Skeletal muscle satellite cell (primary cell): ENCODE data around the gene TMEM19.
A peak's percentile ranks its signal among the peaks of the same experiment; 100 is the strongest.
"Not testable (repeated sequence)": the region's sequence is repeated elsewhere in the genome, so short reads cannot be mapped to it uniquely, and the experiment has no call there.

Experiments
- H3K27me3 ChIP-seq: 2 replicates; pipeline ENCODE4 v1.7.0; 2013; ENCODE audit warnings: low read length; ENCODE audit not compliant: control insufficient read depth, insufficient read depth
- H3K36me3 ChIP-seq: 2 replicates; pipeline ENCODE4 v1.7.0; 2013; ENCODE audit warnings: mild to moderate bottlenecking, control low read depth, low read length; ENCODE audit not compliant: insufficient read depth
- H3K4me1 ChIP-seq: 2 replicates; pipeline ENCODE4 v1.7.0; 2013; ENCODE audit warnings: low read length; ENCODE audit not compliant: control insufficient read depth, insufficient read depth
- H3K4me2 ChIP-seq: 2 replicates; pipeline ENCODE4 v1.7.0; 2013; ENCODE audit warnings: mild to moderate bottlenecking, low read length
- H3K4me3 ChIP-seq: 2 replicates; pipeline ENCODE4 v1.7.0; 2013; ENCODE audit warnings: low read length
- H3K9ac ChIP-seq: 2 replicates; pipeline ENCODE4 v1.7.0; 2013; ENCODE audit warnings: mild to moderate bottlenecking, low read depth, low read length, moderate library complexity
- H3K9me3 ChIP-seq: replicated peaks from 2 replicates; pipeline ENCODE4 v1.7.0; 2013; ENCODE audit warnings: mild to moderate bottlenecking, control low read depth, low read length

TMEM19 gene

DNA sequence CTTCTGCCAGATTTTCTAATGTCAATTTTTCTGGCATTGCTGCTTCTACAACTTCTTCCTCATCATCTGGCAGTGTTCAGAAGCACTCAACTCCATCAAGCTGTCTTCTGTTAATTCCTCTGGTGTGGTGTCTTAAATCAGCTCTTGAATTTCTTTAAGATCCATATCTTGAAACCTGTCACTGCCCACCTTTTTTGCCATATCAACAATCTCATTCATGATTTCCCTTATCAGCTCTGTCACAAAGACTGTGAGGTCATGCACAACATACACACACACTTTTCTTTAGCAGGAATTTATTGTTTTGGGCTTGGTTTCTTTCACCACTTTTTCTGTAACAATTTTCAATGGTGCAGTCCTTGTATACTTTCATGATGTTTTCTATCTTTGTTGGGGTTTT, 14.6 kb upstream of the TMEM19 start:
- no peak overlapping the region for H3K4me3 ChIP-seq
- H3K4me1 ChIP-seq: no peaks in the 10 kb centered on the region
- H3K9ac ChIP-seq: no peak overlapping the region
- H3K27me3 ChIP-seq: no peaks in the 10 kb centered on the region
- H3K36me3 ChIP-seq: no peaks in the 10 kb centered on the region
- no peak overlapping the region for H3K4me2 ChIP-seq
- no peaks in the 10 kb centered on the region for H3K9me3 ChIP-seq

DNA sequence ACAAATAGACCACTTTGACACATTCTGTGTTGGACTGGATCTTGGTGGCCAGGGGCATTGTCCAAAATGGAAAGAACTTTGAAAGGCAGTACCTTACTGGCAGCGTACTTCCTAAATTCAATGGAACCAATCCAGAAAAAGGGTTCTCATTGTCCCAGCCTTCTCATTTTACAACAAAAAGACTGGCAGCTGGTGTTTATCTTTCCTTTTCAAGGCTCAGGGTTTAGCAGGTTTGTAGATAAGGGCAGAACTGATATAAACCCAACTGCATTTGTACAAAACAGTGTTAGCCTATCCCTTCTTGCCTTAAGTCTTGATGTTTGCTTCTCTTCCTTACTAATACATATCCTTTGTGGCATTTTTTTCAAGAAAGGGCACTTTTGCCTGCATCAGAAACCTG, 14.1 kb upstream of the TMEM19 start:
- Histone ChIP-seq H3K27me3 (no peaks in the 10 kb centered on the region), H3K36me3 (no peaks in the 10 kb centered on the region), H3K4me3 (no peak overlapping the region), H3K4me2 (no peak overlapping the region), H3K4me1 (no peaks in the 10 kb centered on the region), H3K9ac (no peak overlapping the region), H3K9me3 (no peaks in the 10 kb centered on the region)

DNA sequence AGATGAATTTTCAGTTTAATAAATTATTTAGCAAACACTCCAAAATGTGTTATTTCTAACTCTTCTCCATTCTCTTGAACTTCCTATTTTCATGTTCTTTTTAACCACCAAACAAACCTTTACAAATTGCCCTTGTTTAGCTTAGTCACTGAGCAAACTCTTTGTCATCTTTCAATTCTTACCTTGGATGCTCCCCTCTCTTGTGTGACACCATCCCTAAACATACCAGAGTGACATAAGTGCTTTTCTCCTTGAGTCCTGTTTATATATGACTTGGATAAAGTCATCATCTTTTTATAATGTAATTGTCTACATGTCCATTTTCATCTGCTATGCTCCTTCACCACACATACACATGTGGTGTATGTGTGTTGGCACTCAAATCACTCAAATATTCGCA, 3.4 kb upstream of the TMEM19 start:
- Histone ChIP-seq H3K27me3 (no peaks in the 10 kb centered on the region), H3K4me1 (peaks cover 9% of the 10 kb centered on the region), H3K9ac (no peak overlapping the region), H3K4me3 (no peak overlapping the region), H3K36me3 (no peaks in the 10 kb centered on the region), H3K4me2 (no peak overlapping the region), H3K9me3 (no peaks in the 10 kb centered on the region)

DNA sequence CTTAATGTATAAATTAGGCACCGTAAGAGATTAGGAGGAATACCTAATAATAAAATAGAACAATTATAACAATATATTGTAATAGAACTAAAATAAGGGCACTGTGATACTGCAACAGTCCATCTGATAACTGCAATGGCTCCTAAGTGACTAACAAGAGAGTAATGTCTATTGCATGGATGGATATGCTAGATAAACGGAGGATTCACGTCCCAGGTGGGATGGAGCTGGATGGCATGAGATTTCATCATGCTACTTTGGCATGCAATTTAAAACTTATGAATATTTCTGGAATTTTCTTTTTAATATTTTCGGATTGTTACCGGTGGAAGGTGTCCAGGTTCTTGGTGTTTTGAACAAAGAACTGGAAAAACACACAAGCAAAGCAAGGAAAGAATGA, 2.2 kb upstream of the TMEM19 start:
- Histone ChIP-seq H3K9ac (no peak overlapping the region), H3K4me3 (no peak overlapping the region)

DNA sequence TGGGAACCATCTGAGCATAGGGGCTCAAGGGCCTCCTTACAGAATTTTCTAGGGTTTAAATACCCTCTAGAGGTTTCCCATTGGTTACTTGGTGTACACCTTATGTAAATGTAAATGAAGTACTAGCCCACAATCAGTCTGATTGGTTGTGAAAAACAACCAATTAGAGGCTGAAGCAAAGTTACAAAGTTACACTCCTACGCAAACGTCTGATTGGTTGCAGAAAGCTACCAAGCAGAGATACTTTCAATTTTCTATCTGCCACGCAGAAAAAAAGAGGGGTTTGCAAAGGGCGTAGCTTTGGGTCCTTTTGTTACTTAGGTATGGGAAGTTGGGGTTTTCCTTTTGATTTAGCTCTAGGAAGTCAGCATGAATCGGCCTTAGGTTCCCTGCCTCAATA, 1.8 kb upstream of the TMEM19 start:
- Histone ChIP-seq H3K27me3 (no peaks in the 10 kb centered on the region), H3K9ac (no peak overlapping the region), H3K36me3 (no peaks in the 10 kb centered on the region), H3K4me3 (no peak overlapping the region), H3K4me2 (no peak overlapping the region), H3K9me3 (no peaks in the 10 kb centered on the region), H3K4me1 (peaks cover 20% of the 10 kb centered on the region)

More for the DNA sequence above, 2.2 kb upstream of the TMEM19 start:
- no peak overlapping the region for H3K4me2 ChIP-seq
- H3K27me3 ChIP-seq: no peaks in the 10 kb centered on the region
- peaks cover 18% of the 10 kb centered on the region for H3K4me1 ChIP-seq
- H3K9me3 ChIP-seq: no peaks in the 10 kb centered on the region
- no peaks in the 10 kb centered on the region for H3K36me3 ChIP-seq

DNA sequence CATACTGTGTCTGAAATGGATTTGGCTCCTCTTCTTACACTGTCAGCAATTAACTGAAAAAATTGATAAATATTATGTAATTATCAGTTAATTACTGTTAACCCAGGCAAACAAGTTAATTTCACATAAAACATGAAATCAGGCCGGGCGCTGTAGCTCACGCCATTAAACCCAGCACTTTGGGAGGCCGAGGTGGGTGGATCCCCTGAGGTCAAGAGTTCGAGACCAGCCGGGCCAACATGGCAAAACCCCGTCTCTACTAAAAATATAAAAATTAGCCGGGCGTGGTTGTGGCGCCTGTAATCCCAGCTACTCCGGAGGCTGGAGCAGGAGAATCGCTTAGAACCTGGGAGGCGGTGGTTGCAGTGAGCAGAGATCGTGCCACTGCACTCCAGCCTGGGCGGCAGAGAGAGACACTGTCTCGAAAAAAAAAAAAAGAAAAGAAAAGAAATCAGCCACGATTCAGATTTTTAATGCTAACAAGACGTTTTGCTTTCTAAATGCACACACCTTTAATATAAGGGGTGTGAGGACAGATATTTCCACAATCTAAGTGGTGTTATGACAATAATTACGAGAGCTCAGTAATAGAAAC, 473 bp upstream of the TMEM19 start:
- Histone ChIP-seq H3K4me3 (peak overlapping the region; percentile 93), H3K36me3 (no peaks in the 10 kb centered on the region), H3K9ac (peak overlapping the region; percentile 85), H3K4me2 (peak overlapping the region; percentile 98), H3K27me3 (no peaks in the 10 kb centered on the region), H3K4me1 (peaks cover 20% of the 10 kb centered on the region), H3K9me3 (no peaks in the 10 kb centered on the region)

DNA sequence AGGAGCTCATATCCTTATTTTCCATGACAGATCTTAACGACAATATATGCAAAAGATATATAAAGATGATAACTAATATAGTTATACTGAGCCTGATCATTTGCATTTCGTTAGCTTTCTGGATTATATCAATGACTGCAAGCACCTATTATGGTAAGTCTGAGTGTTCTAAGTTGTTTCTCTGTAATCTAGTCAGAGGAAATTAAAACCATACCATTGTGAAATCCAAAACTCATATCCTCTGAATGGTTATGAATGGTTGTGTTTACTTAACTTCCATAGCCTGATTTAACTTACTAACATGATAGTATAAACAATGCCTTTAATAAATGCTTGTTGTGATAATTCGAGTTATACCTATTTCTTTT, 760 bp downstream of the TMEM19 start:
- no peaks in the 10 kb centered on the region for H3K36me3 ChIP-seq
- H3K4me2 ChIP-seq: peak overlapping the region; percentile 98
- peaks cover 20% of the 10 kb centered on the region for H3K4me1 ChIP-seq
- H3K9me3 ChIP-seq: no peaks in the 10 kb centered on the region
- peak overlapping the region; percentile 93 for H3K4me3 ChIP-seq
- peak overlapping the region; percentile 85 for H3K9ac ChIP-seq
- H3K27me3 ChIP-seq: no peaks in the 10 kb centered on the region

DNA sequence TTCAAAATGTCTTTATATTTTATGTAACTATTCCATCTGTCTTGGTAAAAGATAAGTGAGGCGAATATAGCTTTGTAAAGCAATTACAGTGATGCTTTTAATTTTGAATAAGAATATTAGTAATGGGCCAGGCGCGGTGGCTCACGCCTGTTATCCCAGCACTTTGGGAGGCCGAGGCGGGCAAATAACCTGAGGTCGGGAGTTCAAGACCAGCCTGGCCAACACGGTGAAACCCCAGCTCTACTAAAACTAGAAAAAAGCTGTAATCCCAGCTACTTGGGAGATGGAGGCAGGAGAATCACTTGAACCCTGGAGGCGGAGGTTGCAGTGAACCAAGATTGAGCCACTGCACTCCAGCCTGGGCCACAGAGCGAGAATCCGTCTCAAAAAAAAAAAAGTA, 1.3 kb downstream of the TMEM19 start:
- H3K36me3 ChIP-seq, H3K27me3 ChIP-seq, H3K9me3 ChIP-seq: not testable (repeated sequence)
- Histone ChIP-seq H3K4me1 (peaks cover 20% of the 10 kb centered on the region), H3K9ac (peak overlapping the region; percentile 85), H3K4me2 (peak overlapping the region; percentile 98), H3K4me3 (peak overlapping the region; percentile 93)

DNA sequence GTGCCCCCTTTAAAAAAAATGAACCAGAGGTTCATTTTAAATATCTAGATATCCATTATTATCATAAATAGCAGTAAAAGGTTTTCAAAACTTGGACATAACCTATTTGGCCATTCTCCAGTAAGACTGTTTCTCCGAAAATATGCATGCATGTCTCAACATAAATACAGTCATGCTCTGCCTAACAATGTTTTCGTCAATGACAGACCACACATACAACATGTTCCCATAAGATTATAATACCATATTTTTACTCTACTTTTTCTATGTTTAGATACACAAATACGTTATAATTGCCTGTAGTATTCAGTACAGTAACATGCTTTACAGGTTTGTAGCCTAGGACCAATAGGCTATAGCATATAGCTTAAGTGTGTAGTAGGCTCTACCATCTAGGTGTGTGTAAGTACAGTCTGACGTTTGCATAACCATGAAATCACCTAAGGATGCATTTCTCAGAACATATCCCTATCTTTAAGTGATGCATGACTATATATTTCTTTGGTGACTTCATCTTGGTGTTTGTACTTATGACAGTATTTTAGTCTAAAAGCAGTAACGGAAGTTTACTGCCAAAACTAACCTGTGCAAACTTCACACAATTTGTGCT, 3.2 kb downstream of the TMEM19 start:
- Histone ChIP-seq H3K9ac (no peak overlapping the region), H3K36me3 (no peaks in the 10 kb centered on the region), H3K4me3 (no peak overlapping the region), H3K9me3 (no peaks in the 10 kb centered on the region), H3K27me3 (no peaks in the 10 kb centered on the region), H3K4me1 (peaks cover 20% of the 10 kb centered on the region), H3K4me2 (peak overlapping the region; percentile 0)

DNA sequence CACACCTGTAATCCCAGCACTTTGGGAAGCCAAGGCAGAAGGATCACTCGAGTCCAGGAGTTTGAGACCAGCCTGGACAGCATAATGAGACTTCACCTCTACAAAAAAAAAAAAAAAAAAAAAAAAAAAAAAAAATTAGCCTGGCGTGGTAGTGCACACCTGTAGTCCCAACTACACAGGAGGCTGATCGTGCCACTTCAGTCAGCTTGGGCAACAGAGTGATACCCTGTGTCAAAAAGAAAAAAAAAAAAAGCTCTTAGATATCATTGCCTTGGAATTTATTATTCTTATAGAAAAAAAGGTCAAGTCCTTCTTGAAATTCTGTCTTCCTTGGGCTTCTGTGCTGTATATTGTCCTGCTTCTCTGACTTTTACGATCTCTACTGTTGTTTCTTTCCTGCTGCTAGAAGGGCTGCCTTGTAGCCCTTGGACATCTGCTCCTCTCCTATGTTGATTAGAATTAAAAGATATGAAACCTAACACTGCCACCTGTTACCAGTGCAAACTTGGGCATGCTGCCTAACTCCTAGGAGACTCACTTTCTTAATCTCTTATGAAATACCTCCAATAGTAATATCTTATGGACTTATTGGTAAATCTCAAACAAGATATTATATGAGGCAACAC, 5.7 kb downstream of the TMEM19 start:
- Histone ChIP-seq H3K4me1 (peaks cover 18% of the 10 kb centered on the region), H3K27me3 (no peaks in the 10 kb centered on the region), H3K9me3 (no peaks in the 10 kb centered on the region), H3K36me3 (peaks cover 2% of the 10 kb centered on the region), H3K4me2 (no peak overlapping the region), H3K4me3 (no peak overlapping the region), H3K9ac (no peak overlapping the region)

DNA sequence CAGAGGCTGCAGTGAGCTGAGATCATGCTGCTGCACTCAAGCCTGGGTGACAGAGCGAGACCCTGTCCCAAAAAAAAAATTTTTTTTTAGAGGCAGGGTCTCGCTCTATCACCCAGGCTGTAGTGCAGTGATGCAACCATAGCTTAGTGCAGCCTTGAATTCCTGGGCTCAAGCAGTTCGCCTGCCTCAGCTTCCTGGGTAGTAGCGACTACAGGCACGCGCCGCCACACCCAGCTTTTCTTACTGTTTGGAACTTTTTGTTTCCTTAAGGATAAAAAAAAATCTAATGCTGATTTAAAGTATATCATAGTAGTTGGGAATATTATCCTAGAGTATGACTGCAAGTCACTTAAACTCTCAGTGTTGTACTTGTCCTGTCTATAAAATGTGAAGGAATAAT, 7.2 kb downstream of the TMEM19 start:
- peaks cover 6% of the 10 kb centered on the region for H3K4me1 ChIP-seq
- no peak overlapping the region for H3K9ac ChIP-seq

DNA sequence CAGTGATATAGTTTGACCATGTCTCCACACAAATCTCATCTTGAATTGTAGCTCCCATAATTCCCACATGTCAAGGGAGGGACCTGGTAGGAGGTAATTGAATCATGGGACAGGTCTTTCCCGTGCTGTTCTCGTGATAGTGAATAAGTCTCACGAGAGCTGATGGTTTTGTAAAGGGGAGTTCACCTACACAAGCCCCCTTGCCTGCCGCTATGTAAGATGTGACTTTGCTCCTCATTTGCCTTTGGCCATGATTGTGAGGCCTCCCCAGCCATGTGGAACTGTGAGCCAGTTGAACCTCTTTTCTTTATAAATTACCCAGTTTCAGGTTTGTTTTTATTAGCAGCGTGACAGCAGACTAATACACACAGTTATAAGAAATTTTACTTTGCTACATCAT, 7.8 kb downstream of the TMEM19 start:
- H3K27me3 ChIP-seq, H3K4me1 ChIP-seq, H3K9ac ChIP-seq, H3K4me2 ChIP-seq, H3K4me3 ChIP-seq, H3K9me3 ChIP-seq: not testable (repeated sequence)
- H3K36me3 ChIP-seq: peaks cover 12% of the 10 kb centered on the region

More for the DNA sequence above, 7.2 kb downstream of the TMEM19 start:
- no peak overlapping the region for H3K4me2 ChIP-seq
- H3K27me3 ChIP-seq: no peaks in the 10 kb centered on the region
- no peaks in the 10 kb centered on the region for H3K9me3 ChIP-seq
- H3K4me3 ChIP-seq: no peak overlapping the region
- peaks cover 12% of the 10 kb centered on the region for H3K36me3 ChIP-seq
